ENCODE data around the gene POMT1. TPM values are rescaled to one million over a fixed set of nuclear protein-coding genes. Genes with fewer than 3 reads are reported as not detected.

The POMT1 gene
- polyA plus RNA-seq, 1 of the 3 experiments (the other 2 are of a cell fraction): 44.5 TPM

DNA sequence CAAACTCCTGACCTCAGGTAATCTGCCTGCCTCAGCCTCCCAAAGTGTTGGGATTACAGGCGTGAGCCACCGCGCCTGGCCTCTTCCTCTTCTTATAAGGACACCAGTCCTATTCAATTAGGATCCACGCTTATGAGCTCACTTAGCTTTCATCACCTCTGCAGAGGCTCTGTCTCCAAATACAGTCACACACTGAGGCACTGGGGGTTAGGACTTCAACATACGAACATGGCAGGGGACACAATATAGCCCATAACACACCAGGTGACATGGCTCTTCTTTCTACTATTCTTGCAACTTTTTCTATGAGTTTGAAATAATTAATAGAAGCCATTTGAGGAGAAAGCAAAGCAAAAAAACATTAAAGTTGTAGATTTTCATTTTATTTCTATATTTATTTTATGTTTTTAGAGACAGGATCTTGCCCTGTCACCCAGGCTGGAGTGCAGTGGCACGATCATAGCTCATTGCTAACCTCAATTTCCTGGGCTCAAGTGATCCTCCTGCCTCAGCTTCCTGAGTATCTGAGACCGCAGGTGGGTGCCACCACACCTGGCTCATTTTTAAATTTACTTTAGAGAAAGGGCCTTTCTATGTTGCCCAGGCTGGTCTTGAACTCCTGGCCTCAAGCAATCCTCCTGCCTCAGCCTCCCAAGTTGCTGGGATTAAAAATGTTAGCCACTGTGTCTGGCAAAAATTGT, 36.7 kb downstream of the POMT1 start:
- H4K20me1 ChIP-seq (ENCODE audit: insufficient read depth): no peaks in the 10 kb centered on the region
- no peak overlapping the region for H2AFZ ChIP-seq (ENCODE audit: low read depth)
- H3K79me2 ChIP-seq (ENCODE audit: insufficient read depth): no peaks in the 10 kb centered on the region
- DNase-seq: no peak
- peaks cover 13% of the 10 kb centered on the region; the same call in 1 of the 2 replicates for H3K9me3 ChIP-seq
- no peak for TF ChIP-seq EZH2phosphoT487 (IDR thresholded peaks at IDR 0.05; ENCODE audit: borderline replicate concordance, low read depth)
- TF ChIP-seq NRF1 (IDR thresholded peaks at IDR 0.05; ENCODE audit: low read depth, low read length): no peak
- no peak for TF ChIP-seq GATA2 (CRISPR knock-in tag; IDR thresholded peaks at IDR 0.05)
- TF ChIP-seq, protein P1, sequence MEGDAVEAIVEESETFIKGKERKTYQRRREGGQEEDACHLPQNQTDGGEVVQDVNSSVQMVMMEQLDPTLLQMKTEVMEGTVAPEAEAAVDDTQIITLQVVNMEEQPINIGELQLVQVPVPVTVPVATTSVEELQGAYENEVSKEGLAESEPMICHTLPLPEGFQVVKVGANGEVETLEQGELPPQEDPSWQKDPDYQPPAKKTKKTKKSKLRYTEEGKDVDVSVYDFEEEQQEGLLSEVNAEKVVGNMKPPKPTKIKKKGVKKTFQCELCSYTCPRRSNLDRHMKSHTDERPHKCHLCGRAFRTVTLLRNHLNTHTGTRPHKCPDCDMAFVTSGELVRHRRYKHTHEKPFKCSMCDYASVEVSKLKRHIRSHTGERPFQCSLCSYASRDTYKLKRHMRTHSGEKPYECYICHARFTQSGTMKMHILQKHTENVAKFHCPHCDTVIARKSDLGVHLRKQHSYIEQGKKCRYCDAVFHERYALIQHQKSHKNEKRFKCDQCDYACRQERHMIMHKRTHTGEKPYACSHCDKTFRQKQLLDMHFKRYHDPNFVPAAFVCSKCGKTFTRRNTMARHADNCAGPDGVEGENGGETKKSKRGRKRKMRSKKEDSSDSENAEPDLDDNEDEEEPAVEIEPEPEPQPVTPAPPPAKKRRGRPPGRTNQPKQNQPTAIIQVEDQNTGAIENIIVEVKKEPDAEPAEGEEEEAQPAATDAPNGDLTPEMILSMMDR (IDR thresholded peaks at IDR 0.05): no peak
- TF ChIP-seq TCF12 (IDR thresholded peaks at IDR 0.05): no peak
- no peak for TF ChIP-seq POLR2AphosphoS5 (IDR thresholded peaks at IDR 0.05; ENCODE audit: low read depth, low read length)
- TF ChIP-seq MXI1 (IDR thresholded peaks at IDR 0.05; ENCODE audit: low read depth, low read length): no peak
- TF ChIP-seq, protein P2, sequence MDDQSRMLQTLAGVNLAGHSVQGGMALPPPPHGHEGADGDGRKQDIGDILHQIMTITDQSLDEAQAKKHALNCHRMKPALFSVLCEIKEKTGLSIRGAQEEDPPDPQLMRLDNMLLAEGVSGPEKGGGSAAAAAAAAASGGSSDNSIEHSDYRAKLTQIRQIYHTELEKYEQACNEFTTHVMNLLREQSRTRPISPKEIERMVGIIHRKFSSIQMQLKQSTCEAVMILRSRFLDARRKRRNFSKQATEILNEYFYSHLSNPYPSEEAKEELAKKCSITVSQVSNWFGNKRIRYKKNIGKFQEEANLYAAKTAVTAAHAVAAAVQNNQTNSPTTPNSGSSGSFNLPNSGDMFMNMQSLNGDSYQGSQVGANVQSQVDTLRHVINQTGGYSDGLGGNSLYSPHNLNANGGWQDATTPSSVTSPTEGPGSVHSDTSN (IDR thresholded peaks at IDR 0.05): no peak
- no peak for TF ChIP-seq SMC3 (IDR thresholded peaks at IDR 0.05; ENCODE audit: low read depth, low read length)
- TF ChIP-seq, protein P3, sequence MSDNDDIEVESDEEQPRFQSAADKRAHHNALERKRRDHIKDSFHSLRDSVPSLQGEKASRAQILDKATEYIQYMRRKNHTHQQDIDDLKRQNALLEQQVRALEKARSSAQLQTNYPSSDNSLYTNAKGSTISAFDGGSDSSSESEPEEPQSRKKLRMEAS (IDR thresholded peaks at IDR 0.05; ENCODE audit: low read depth): no peak
- no peak for TF ChIP-seq RXRA (IDR thresholded peaks at IDR 0.05; ENCODE audit: borderline replicate concordance, low read depth)
- TF ChIP-seq FOXM1 (IDR thresholded peaks at IDR 0.05; ENCODE audit: low read depth): no peak
- TF ChIP-seq TAF1 (IDR thresholded peaks at IDR 0.05; ENCODE audit: borderline replicate concordance, low read depth, low read length): no peak
- no peak for TF ChIP-seq FOXJ3 (CRISPR knock-in tag; IDR thresholded peaks at IDR 0.05)
- TF ChIP-seq CHD2 (IDR thresholded peaks at IDR 0.05; ENCODE audit: low read length, partially characterized antibody): no peak
- TF ChIP-seq GABPA (IDR thresholded peaks at IDR 0.05; ENCODE audit: low read depth): no peak
- ChIA-PET CTCF (no interaction called here), POLR2A (no interaction called here)
- H3K27me3 ChIP-seq (ENCODE audit: insufficient read depth): no peaks in the 10 kb centered on the region
- no peak overlapping the region for H3K4me3 ChIP-seq (ENCODE audit: low read depth in 2 of 2, low read length in 1 of 2)
- H3K9me2 ChIP-seq: no peaks in the 10 kb centered on the region
- no peak overlapping the region for H3K9ac ChIP-seq
- H3F3A ChIP-seq (replicated peaks; ENCODE audit: insufficient read depth): no peaks in the 10 kb centered on the region
- H3K36me3 ChIP-seq (replicated peaks in 1 of 2; ENCODE audit: control insufficient read depth in 1 of 2, insufficient read depth in 2 of 2, low read length in 1 of 2): no peaks in the 10 kb centered on the region
- H3K27ac ChIP-seq (ENCODE audit: low read depth in 2 of 2, low read length in 1 of 2): no peak overlapping the region
- no peak overlapping the region for H3K4me2 ChIP-seq
- WGBS (ENCODE audit: low lambda C conversion rate): 66% methylated on average over 7 of the region's 7 CpGs
- peaks cover 0 to 3% of the 10 kb centered on the region in 2 experiments; a peak in 1 of 4 replicates for H3K4me1 ChIP-seq (ENCODE audit: control insufficient read depth in 1 of 2, insufficient read depth in 2 of 2, low read depth in 1 of 2, low read length in 1 of 2)
